ENCODE data around the gene TMBIM6.
A peak's percentile ranks its signal among the peaks of the same experiment; 100 is the strongest.
"Not testable (repeated sequence)": the region's sequence is repeated elsewhere in the genome, so short reads cannot be mapped to it uniquely, and the experiment has no call there.

TMBIM6 gene, protein sequence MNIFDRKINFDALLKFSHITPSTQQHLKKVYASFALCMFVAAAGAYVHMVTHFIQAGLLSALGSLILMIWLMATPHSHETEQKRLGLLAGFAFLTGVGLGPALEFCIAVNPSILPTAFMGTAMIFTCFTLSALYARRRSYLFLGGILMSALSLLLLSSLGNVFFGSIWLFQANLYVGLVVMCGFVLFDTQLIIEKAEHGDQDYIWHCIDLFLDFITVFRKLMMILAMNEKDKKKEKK

DNA sequence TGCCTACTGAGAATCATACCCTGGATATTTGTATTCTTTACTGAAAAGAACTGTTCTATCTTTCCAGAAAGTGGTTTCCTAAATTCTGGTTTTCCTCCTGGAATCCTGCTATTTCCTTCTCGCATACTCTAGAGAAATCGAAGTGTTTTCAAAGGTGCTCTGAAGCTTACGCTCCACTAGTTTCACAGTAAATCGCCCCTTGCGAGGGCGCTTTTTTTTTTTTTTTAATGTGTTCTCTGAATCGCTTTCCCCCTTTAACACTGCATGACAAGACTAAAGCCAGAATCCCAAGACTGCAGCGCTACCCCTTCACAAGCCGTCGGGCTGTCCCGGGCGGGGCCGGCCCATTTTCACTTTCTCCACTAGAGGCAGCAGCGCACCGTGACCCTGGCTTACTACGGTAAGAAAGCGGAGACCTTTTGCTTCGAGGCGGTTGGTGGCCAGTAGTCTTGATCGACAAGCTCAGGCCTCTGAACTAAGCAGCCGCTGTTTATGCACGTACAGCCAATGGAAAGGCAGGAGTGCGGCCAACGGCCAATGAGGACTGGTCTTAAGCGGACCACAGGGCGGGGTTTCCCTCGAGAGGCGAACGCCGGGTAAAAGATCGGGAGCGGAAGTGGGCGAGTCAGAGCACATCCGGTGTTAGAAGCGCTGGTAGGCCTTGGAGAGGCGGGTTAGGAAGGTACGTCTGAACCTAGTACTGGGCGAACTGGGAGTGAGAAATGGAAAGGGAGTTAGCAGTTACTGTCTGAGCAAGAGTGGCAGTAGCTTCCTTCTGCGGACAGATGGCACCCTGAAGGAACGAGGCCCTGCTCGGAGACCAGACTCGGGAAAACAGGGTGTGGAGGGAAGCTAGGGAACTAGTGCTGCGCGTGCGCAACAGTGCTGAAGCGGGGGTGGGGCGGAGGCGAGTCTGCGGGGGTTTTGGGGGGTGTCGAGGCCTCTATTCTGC, at the start of gene TMBIM6:
Gene TMBIM6, plus strand, starts transcription at position 628 of the 952 bp plus-strand sequence. CDS start 10,937 bp downstream, outside the sequence.
- peak; percentile 98 for DNase-seq

GRCh38 chr12:49692851-49693250, 48.5 kb upstream of the TMBIM6 start:
- DNase-seq = no peak

GRCh38 chr12:49693931-49694444, 47.4 kb upstream of the TMBIM6 start:
- DNase-seq = no peak

DNA sequence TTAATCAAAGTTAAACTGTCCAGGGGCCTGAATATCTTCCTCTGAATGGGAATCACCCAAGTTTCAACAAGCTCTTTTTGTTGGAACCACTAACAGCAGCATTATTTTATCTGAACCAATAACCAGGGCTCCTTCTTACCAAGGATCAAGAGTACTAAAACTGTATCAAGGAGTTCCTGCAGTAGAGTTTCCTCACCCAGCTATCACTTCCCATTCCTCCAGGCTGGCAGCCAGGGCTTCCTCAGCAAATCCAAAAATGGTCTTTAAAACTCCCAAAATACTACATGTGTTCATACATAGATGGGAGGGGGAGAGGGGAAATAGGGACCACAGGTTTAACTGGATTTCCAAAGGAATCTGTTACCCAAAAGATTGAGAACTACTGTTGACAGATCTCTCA, 44.6 kb upstream of the TMBIM6 start:
- no peak for DNase-seq

GRCh38 chr12:49697808-49698207, 43.5 kb upstream of the TMBIM6 start:
- no peak for DNase-seq

GRCh38 chr12:49698619-49699545, 42.5 kb upstream of the TMBIM6 start:
- DNase-seq = no peak

DNA sequence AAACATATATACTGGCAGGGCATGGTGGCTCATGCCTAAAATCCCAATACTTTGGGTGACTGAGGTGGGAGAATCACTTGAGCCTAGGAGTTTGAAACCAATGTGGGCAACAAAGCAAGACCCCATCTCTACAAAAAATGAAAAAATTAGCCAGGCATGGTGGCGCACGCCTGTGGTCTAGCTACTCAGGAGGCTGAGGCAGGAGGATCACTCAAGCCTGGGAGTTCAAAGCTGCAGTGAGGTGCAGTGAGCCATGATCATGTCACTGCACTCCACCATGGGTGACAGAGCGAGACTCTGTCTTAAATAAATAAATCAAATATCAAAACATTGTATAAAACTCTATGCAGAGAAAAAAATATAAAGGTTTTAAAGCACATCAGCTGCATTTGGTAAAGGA, 39.3 kb upstream of the TMBIM6 start:
- DNase-seq = no peak

- DNase-seq = no peak
These were observed 38.6 kb upstream of the TMBIM6 start for GRCh38 chr12:49702676-49703215.

GRCh38 chr12:49703647-49704137, 37.7 kb upstream of the TMBIM6 start:
- peak; percentile 6 for DNase-seq

GRCh38 chr12:49705479-49706134, 35.8 kb upstream of the TMBIM6 start:
- DNase-seq = no peak

GRCh38 chr12:49706351-49707127, 34.8 kb upstream of the TMBIM6 start:
- no peak for DNase-seq

DNA sequence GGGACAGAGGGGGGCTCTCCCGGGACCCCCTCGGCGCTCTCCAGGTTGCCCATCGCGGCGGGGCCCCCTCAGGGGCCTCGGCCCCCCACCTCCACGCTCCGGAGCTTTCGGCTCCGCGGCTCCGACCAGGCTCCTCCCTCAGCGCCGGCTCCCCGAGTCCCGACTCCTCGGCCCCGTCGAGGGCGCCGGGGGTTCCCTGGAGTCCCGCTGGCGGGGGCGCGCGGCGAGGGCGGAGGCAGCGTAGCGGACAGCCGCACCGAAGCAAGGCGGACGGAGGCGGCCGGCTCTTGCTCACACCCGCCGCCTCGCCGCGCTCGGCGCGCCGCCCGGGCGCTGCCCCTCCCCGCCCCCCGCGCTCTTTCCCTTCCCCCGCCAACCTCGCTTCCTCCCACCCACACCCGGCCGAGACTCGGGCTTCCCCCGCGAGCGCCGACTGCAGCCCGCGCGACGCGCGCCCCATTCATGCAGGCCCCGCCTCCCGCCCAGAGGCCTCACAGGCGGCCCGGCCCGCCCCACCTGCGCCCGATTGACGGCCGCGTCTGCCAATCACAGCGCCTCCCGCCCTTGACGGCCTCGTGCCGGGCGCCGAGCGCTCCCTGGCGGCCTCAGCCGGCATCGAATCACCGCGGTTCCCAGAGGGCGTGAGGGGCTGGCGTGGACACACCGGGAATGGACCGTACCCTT, 34.1 kb upstream of the TMBIM6 start, which contains the start of gene FMNL3:
Gene FMNL3, minus strand, starts transcription at position 278 of the 684 bp plus-strand sequence. Its CDS starts 225 bp downstream, at position 53.
- DNase-seq = peak; percentile 52

DNA sequence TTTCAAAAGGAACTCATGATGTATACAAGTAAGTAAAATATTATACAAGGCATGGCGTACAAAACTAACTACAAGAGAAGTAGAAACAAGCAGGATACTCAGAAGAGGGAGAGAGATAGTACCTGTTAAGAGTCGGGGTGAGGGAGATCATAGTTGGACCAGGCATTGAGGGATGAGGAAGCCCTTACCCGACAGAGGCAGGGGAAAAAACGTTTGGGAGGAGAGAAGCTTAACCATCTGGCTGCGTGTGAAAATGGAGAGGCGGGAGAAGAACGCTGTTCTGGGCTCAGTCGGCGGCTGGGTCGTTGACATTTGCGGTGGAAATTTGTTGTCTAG, 33.6 kb upstream of the TMBIM6 start:
- no peak for DNase-seq

DNA sequence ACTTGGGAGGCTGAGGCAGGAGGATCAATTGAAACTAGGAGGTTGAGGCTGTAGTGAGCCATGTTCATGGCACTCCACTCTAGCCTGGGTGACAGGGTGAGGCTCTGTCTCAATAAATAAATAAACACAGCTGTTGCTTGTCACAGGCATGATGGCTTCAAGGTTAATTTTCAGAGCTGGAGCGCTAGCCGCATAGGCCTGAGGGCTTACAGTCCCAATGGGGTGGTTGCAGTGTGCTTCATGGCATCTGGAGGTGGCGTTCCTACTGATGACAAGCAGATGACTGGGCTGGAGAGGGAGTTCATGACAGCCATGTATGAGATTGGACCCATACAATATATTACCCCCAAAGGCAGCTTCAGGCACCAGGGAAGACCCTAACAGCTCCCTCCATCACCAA, 32.5 kb upstream of the TMBIM6 start:
- DNase-seq = no peak

DNA sequence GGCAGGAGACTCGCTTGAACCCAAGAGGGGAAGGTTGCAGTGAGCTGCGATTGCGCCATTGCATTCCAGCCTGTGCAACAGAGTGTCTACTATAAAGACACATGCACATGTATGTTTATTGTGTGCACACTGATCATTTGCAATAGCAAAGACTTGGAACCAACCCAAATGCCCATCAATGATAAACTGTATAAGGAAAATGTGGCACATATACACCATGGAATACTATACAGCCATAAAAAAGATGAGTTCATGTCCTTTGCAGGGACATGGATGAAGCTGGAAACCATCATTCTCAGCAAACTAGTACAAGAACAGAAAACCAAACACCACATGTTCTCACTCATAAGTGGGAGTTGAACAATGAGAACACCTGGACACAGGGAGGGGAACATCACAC, 27.4 kb upstream of the TMBIM6 start:
- not testable (repeated sequence) for DNase-seq

GRCh38 chr12:49716553-49716952, 24.8 kb upstream of the TMBIM6 start:
- no peak for DNase-seq

DNA sequence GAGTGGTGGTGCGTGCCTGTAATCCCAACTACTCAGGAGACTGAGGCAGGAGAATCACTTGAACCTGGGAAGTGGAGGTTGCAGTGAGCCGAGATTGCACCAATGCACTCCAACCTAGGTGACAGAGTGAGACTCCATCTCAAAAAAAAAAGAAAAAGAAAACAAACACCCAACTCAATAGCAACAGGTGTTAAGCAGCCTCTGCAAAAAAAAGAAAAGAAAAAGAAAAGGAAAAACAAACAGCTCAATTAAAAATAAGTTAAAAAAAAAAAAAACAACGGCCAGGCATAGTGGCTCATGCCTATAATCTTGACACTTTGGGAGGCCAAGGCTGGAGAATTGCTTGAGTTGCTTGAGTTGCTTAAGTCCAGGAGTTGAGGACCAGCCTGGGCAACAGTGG, 23.6 kb upstream of the TMBIM6 start:
- DNase-seq = not testable (repeated sequence)

GRCh38 chr12:49720214-49720613, 21.1 kb upstream of the TMBIM6 start:
- no peak for DNase-seq

DNA sequence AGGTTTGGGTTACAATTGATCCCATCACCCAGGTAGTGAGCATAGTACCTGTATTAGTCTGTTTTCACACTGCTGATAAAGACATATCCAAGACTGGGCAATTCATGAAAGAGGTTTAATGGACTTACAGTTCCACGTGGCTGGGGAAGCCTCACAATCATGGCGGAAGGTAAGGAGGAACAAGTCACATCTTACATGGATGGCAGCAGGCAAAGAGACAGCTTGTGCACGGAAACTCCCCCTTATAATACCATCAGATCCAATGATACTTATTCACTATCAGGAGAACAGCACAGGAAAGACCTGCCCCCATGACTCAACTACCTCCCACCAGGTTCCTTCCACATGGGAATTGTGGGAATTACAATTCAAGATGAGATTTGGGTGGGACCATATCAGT, 20.0 kb upstream of the TMBIM6 start:
- DNase-seq = not testable (repeated sequence)

- DNase-seq = no peak
These were observed 12.9 kb upstream of the TMBIM6 start for GRCh38 chr12:49728446-49728845.
